Esophagus muscularis mucosa (tissue), 4 donors: ENCODE data around the gene WDR75. TPM values are rescaled to one million over a fixed set of nuclear protein-coding genes. Genes with fewer than 3 reads are reported as not detected.

ENCODE experiments used
- DNase-seq: peaks from one replicate; pipeline ENCODE4 v3.0.0-alpha.2; 2017; ENCODE audit errors: extremely low spot score
- H3K27ac ChIP-seq, 4 donors: fragments of 200-600 bp; sonication (generic); replicated peaks in 1 of 4; 1 replicate in 3 of 4; 2 replicates in 1 of 4; pipeline ENCODE4 v1.5.1; 2016 to 2019; ENCODE audit warnings: mild to moderate bottlenecking in 1 of 4
- H3K27me3 ChIP-seq, 4 donors: fragments of 200-600 bp; sonication (generic); one replicate each; pipeline versions ENCODE4 v1.5.1 to v1.6.0; 2016 to 2019
- H3K36me3 ChIP-seq, 4 donors: fragments of 200-600 bp; sonication (generic); one replicate each; pipeline ENCODE4 v1.5.1; 2016 to 2019
- H3K4me1 ChIP-seq, 4 donors: fragments of 200-600 bp; sonication (generic); one replicate each; pipeline ENCODE4 v1.5.1; 2016 to 2019
- H3K4me3 ChIP-seq, 4 donors: fragments of 200-600 bp; sonication (generic); 1 replicate in 2 of 4; 2 replicates in 2 of 4; pipeline ENCODE4 v1.5.1; 2016 to 2019; ENCODE audit warnings: mild to moderate bottlenecking in 4 of 4, moderate library complexity in 1 of 4
- H3K9me3 ChIP-seq, 4 donors: fragments of 200-600 bp; sonication (generic); 1 replicate in 3 of 4; 2 replicates in 1 of 4; pipeline ENCODE4 v1.5.1; 2016 to 2019
- CTCF ChIP-seq, 3 experiments: fragments of 200-600 bp in 2 of 3; fragments of 450-650 bp in 1 of 3; sonication (generic) in 2 of 3; IDR thresholded peaks; one replicate each; pipeline ENCODE4 v1.5.1; 2017 to 2019; ENCODE audit warnings: antibody characterized with exemption in 3 of 3, mild to moderate bottlenecking in 2 of 3, moderate library complexity in 1 of 3
- EP300 ChIP-seq: sonication (generic); formaldehyde crosslinking; IDR thresholded peaks from one replicate; pipeline ENCODE4 v1.6.1; 2017; ENCODE audit warnings: antibody characterized with exemption
- POLR2A ChIP-seq: fragments of 450-650 bp; IDR thresholded peaks from one replicate; pipeline ENCODE4 v1.6.1; 2017; ENCODE audit warnings: antibody characterized with exemption, moderate library complexity, mild to moderate bottlenecking, low read depth
- POLR2AphosphoS5 ChIP-seq, 2 donors: sonication (generic); formaldehyde crosslinking; IDR thresholded peaks; one replicate each; pipeline ENCODE4 v1.6.1; 2017; ENCODE audit warnings: antibody characterized with exemption in 2 of 2
- WGBS: methylation state at CpG from one replicate; pipeline ENCODE4 v1.1.5; 2018; 5-methylcytosine and 5-hydroxymethylcytosine counted together
- intact Hi-C: fragments of 100-400 bp; cut with DNase I; formaldehyde crosslinking; loops from one replicate; pipeline ENCODE4 v1.15.1; 2023
- total RNA-seq, 4 donors: library from RNA; depleted of rRNA; stranded (reverse); fragments of >200 nt; gene quantifications; one replicate each; pipeline versions ENCODE4 v1.1.0 to v1.2.1, GENCODE V29; 2016

WDR75 gene
- total RNA-seq, 4 donors from 2014 or later: 18.7 to 35.3 (median 24.7) TPM

- no peaks in the 10 kb centered on the region for H3K4me1 ChIP-seq
- TF ChIP-seq CTCF (IDR thresholded peaks at IDR 0.05): no peak
- no peak for TF ChIP-seq POLR2AphosphoS5 (IDR thresholded peaks at IDR 0.05)
- TF ChIP-seq EP300: no peak
- no peak for TF ChIP-seq POLR2A
- no peak overlapping the region for H3K4me3 ChIP-seq
- no peak overlapping the region for H3K27ac ChIP-seq
- DNase-seq: no peak
- 67% methylated on average over 1 of the region's 1 CpG for WGBS
- no peaks in the 10 kb centered on the region for H3K36me3 ChIP-seq
- H3K27me3 ChIP-seq: no peaks in the 10 kb centered on the region
- no peaks in the 10 kb centered on the region for H3K9me3 ChIP-seq
- intact Hi-C loops: no loop called here
Observed at GRCh38 chr2:189421644-189422043, 19.6 kb upstream of the WDR75 start.

- no peaks in the 10 kb centered on the region for H3K9me3 ChIP-seq
- H3K4me1 ChIP-seq: no peaks in the 10 kb centered on the region
- H3K36me3 ChIP-seq: no peaks in the 10 kb centered on the region
- DNase-seq: no peak
- no peak overlapping the region for H3K4me3 ChIP-seq
- no peak for TF ChIP-seq CTCF (IDR thresholded peaks at IDR 0.05)
- TF ChIP-seq POLR2A: no peak
- TF ChIP-seq EP300: no peak
- no peak for TF ChIP-seq POLR2AphosphoS5 (IDR thresholded peaks at IDR 0.05)
- H3K27me3 ChIP-seq: no peaks in the 10 kb centered on the region
- intact Hi-C loops: no loop called here
- no peak overlapping the region for H3K27ac ChIP-seq
- 91% methylated on average over 2 of the region's 2 CpGs for WGBS
Observed at GRCh38 chr2:189424961-189425360, 16.3 kb upstream of the WDR75 start.

GRCh38 chr2:189425676-189426075 is 15.6 kb upstream of the WDR75 start:
- H3K27ac ChIP-seq: no peak overlapping the region
- H3K4me1 ChIP-seq: no peaks in the 10 kb centered on the region
- 100% methylated on average over 1 of the region's 1 CpG for WGBS
- no peaks in the 10 kb centered on the region for H3K9me3 ChIP-seq
- no peaks in the 10 kb centered on the region for H3K36me3 ChIP-seq
- TF ChIP-seq POLR2A: no peak
- no peak for TF ChIP-seq POLR2AphosphoS5 (IDR thresholded peaks at IDR 0.05)
- TF ChIP-seq CTCF (IDR thresholded peaks at IDR 0.05): no peak
- no peak for TF ChIP-seq EP300
- DNase-seq: no peak
- intact Hi-C loops: no loop called here
- no peaks in the 10 kb centered on the region for H3K27me3 ChIP-seq
- H3K4me3 ChIP-seq: no peak overlapping the region

GRCh38 chr2:189426886-189427285 is 14.4 kb upstream of the WDR75 start:
- WGBS: 100% methylated on average over 2 of the region's 2 CpGs
- Histone ChIP-seq H3K27me3 (no peaks in the 10 kb centered on the region), H3K9me3 (no peaks in the 10 kb centered on the region)

More at GRCh38 chr2:189426886-189427285, 14.4 kb upstream of the WDR75 start:
- TF ChIP-seq POLR2A (no peak), POLR2AphosphoS5 (IDR thresholded peaks at IDR 0.05) (no peak), CTCF (IDR thresholded peaks at IDR 0.05) (no peak), EP300 (no peak)
- H3K27ac ChIP-seq: no peak overlapping the region
- no peak for DNase-seq
- no peaks in the 10 kb centered on the region for H3K36me3 ChIP-seq
- intact Hi-C loops: no loop called here
- H3K4me1 ChIP-seq: no peaks in the 10 kb centered on the region
- H3K4me3 ChIP-seq: no peak overlapping the region
